ENCODE results near the gene SREK1IP1. TPM values are rescaled to one million over a fixed set of nuclear protein-coding genes. Genes with fewer than 3 reads are reported as not detected.

SREK1IP1 gene
- total RNA-seq, 1 donor from 2014 or later: 12.1 TPM

DNA sequence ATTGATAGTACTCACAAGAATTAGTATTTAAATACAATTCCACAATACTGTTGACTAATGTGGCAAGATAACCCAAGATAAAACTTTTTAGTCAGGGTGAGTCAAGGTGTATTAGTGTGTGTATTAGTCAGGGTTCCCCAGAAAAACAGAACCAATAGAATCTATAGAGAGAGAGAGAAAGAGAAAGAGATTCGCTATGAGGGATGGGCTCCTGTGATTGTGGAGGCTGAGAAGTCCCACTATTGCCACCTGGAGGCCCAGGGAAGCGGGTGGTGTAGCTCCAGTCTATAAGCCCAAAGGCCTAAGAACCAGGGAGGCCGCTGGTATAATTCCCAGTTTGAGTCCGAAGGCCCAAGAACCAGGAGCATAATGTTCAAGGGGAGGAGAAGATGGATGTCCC is 88.2 kb downstream of the SREK1IP1 start:
- no peak for DNase-seq

- no peak for DNase-seq
Observed at GRCh38 chr5:64678374-64678773, 90.1 kb downstream of the SREK1IP1 start.

DNA sequence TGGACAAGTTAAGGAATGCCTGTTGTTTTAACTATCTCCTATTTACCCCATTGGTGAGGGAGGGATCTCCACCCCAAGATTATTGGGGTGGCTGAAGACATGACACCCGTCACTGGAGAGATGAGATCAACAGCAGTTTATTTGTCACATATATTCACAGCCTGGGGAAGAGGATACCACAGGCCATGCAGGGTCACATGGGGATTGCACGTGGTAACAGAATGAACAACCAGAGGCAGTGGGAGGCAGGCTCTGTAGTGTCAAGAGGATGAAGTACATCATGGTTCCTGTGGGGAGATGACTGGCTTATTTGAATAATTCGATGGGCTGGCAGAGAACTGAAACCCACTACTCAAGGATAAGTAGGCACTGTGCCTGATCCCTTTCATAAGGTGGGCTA is 96.8 kb downstream of the SREK1IP1 start:
- no peak for DNase-seq

GRCh38 chr5:64670277-64670676 is 98.2 kb downstream of the SREK1IP1 start:
- DNase-seq: no peak

Other genes with a start within 250 kb of the SREK1IP1 start
- not detected in 2 replicates for gene SHISAL2B, start 78.2 kb downstream of the SREK1IP1 start, total RNA-seq
- 9.7 and 16.3 TPM in 2 replicates for gene CWC27, start 239 bp upstream of the SREK1IP1 start, total RNA-seq